ENCODE data around the gene AHCYL1.

DNA sequence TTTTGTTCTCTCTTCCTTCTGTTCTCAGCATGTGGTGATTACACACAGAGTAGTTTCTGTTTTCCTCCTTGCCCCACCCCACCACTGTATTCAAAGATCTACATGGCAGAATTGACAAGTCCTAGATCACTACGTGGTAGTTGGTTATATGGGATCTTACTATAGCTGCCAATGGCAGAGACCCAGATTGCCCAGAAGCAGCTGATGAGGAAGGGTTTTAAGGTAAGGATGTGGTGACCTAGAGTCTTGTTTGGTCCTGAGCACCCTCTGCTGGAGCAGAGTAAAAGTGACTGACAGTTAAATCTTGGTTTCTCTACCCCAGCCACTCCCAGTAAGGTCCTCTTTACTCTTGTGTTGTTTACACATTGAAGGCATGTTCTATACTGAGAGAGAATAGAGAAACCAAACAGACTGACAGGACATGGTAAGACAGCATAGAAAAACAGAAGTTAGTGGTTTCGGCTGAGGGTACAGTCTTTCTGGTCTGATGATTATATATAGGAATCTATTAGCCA is 27.0 kb downstream of the AHCYL1 start:
- TF ChIP-seq EGR1 (IDR thresholded peaks at IDR 0.05; ENCODE audit: low read depth in 2 of 2) (no peak), REST (IDR thresholded peaks at IDR 0.05) (no peak), YY1 (IDR thresholded peaks at IDR 0.05) (no peak), NR2F2 (IDR thresholded peaks at IDR 0.05) (no peak), JUND (IDR thresholded peaks at IDR 0.05) (no peak), ZBTB33 (IDR thresholded peaks at IDR 0.05) (no peak), ATF3 (IDR thresholded peaks at IDR 0.05) (no peak), TAF1 (conservative IDR thresholded peaks at IDR 0.05) (no peak), RAD21 (IDR thresholded peaks at IDR 0.05) (peak; percentile 77 to 80), FOXA2 (IDR thresholded peaks at IDR 0.05) (no peak), FOXA1 (IDR thresholded peaks at IDR 0.05) (no peak), GABPA (IDR thresholded peaks at IDR 0.05 in 1 of 2, conservative IDR thresholded peaks at IDR 0.05 in 1 of 2) (no peak)
- TF ChIP-seq, protein P1, sequence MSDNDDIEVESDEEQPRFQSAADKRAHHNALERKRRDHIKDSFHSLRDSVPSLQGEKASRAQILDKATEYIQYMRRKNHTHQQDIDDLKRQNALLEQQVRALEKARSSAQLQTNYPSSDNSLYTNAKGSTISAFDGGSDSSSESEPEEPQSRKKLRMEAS (IDR thresholded peaks at IDR 0.05), result no peak
- TF ChIP-seq, protein P2, sequence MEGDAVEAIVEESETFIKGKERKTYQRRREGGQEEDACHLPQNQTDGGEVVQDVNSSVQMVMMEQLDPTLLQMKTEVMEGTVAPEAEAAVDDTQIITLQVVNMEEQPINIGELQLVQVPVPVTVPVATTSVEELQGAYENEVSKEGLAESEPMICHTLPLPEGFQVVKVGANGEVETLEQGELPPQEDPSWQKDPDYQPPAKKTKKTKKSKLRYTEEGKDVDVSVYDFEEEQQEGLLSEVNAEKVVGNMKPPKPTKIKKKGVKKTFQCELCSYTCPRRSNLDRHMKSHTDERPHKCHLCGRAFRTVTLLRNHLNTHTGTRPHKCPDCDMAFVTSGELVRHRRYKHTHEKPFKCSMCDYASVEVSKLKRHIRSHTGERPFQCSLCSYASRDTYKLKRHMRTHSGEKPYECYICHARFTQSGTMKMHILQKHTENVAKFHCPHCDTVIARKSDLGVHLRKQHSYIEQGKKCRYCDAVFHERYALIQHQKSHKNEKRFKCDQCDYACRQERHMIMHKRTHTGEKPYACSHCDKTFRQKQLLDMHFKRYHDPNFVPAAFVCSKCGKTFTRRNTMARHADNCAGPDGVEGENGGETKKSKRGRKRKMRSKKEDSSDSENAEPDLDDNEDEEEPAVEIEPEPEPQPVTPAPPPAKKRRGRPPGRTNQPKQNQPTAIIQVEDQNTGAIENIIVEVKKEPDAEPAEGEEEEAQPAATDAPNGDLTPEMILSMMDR (IDR thresholded peaks at IDR 0.05; ENCODE audit: low read depth, low read length, missing input control), result peak; percentile 57
